Prostate gland (tissue), 2 donors: Measurements from ENCODE around the gene SREK1IP1. TPM values are rescaled to one million over a fixed set of nuclear protein-coding genes. Genes with fewer than 3 reads are reported as not detected.

ENCODE experiments used
- DNase-seq: peaks from one replicate; pipeline ENCODE4 v3.0.0-alpha.2; 2019; ENCODE audit warnings: low spot score
- H3K27ac ChIP-seq, 2 donors: fragments of 200-600 bp; sonication (generic); 2 replicates each; pipeline ENCODE4 v1.5.1; 2017 to 2019
- H3K27me3 ChIP-seq: fragments of 200-600 bp; sonication (generic); replicated peaks from 2 replicates; pipeline ENCODE4 v1.5.1; 2019; ENCODE audit not compliant: insufficient read depth
- H3K36me3 ChIP-seq, 2 donors: fragments of 200-600 bp; sonication (generic); 1 replicate in 1 of 2; 2 replicates in 1 of 2; pipeline versions ENCODE4 v1.5.1 to v1.8.1; 2017 to 2019
- H3K4me1 ChIP-seq: fragments of 200-600 bp; sonication (generic); replicated peaks from 2 replicates; pipeline ENCODE4 v1.5.1; 2019
- H3K4me3 ChIP-seq, 2 donors: fragments of 200-600 bp; sonication (generic); 2 replicates each; pipeline ENCODE4 v1.5.1; 2017 to 2019
- H3K9me3 ChIP-seq: fragments of 200-600 bp; sonication (generic); 2 replicates; pipeline ENCODE4 v1.5.1; 2017
- CTCF ChIP-seq, 4 experiments: fragments of 200-600 bp in 2 of 4; fragments of 450-650 bp in 2 of 4; sonication (generic) in 2 of 4; IDR thresholded peaks; 1 replicate in 3 of 4; 2 replicates in 1 of 4; pipeline ENCODE4 v1.5.1; 2016 to 2019; ENCODE audit warnings: antibody characterized with exemption in 4 of 4, mild to moderate bottlenecking in 2 of 4, moderate library complexity in 2 of 4
- POLR2A ChIP-seq: fragments of 450-650 bp; IDR thresholded peaks from one replicate; pipeline ENCODE4 v1.6.1; 2016; ENCODE audit warnings: antibody characterized with exemption, mild to moderate bottlenecking
- POLR2AphosphoS5 ChIP-seq: sonication (generic); formaldehyde crosslinking; IDR thresholded peaks from one replicate; pipeline ENCODE4 v1.6.1; 2017; ENCODE audit warnings: antibody characterized with exemption
- WGBS: methylation state at CpG from one replicate; pipeline ENCODE4 v1.1.5; 2018; 5-methylcytosine and 5-hydroxymethylcytosine counted together
- intact Hi-C: fragments of 100-400 bp; cut with DNase I; formaldehyde crosslinking; loops from one replicate; pipeline ENCODE4 v1.14.2; 2022
- total RNA-seq, 2 donors: library from RNA; depleted of rRNA; stranded (reverse); fragments of >200 nt; gene quantifications; one replicate each; pipeline ENCODE4 v1.1.0, GENCODE V29; 2016

The SREK1IP1 gene
- total RNA-seq, 2 donors from 2014 or later, result 16.0 to 19.5 TPM

GRCh38 chr5:64759960-64760660 is 8.4 kb downstream of the SREK1IP1 start:
- no peaks in the 10 kb centered on the region for H3K9me3 ChIP-seq
- WGBS, result 58% methylated on average over 4 of the region's 4 CpGs
- intact Hi-C loops, result loop anchor here (10.0 kb wide), 1 partner anchor 255 kb away; the partner anchor contains the start of gene RGS7BP

GRCh38 chr5:64758901-64759300 is 9.6 kb downstream of the SREK1IP1 start:
- no peak for DNase-seq
- intact Hi-C loops, result no loop called here
- Histone ChIP-seq H3K4me3 (no peak overlapping the region), H3K4me1 (no peaks in the 10 kb centered on the region), H3K36me3 (no peaks in the 10 kb centered on the region), H3K27me3 (no peaks in the 10 kb centered on the region), H3K9me3 (no peaks in the 10 kb centered on the region), H3K27ac (no peak overlapping the region)
- no peak for TF ChIP-seq CTCF (IDR thresholded peaks at IDR 0.05)
- no peak for TF ChIP-seq POLR2AphosphoS5
- TF ChIP-seq POLR2A, result no peak
- 88% methylated on average over 3 of the region's 3 CpGs for WGBS

More at GRCh38 chr5:64759960-64760660, 8.4 kb downstream of the SREK1IP1 start:
- no peak overlapping the region for H3K27ac ChIP-seq
- TF ChIP-seq CTCF (IDR thresholded peaks at IDR 0.05), result no peak
- no peak for TF ChIP-seq POLR2A
- TF ChIP-seq POLR2AphosphoS5, result no peak
- no peak for DNase-seq
- no peaks in the 10 kb centered on the region for H3K36me3 ChIP-seq
- H3K27me3 ChIP-seq, result no peaks in the 10 kb centered on the region
- no peak overlapping the region for H3K4me3 ChIP-seq
- no peaks in the 10 kb centered on the region for H3K4me1 ChIP-seq

GRCh38 chr5:64754066-64754465 is 14.4 kb downstream of the SREK1IP1 start:
- no peak overlapping the region for H3K4me3 ChIP-seq
- 92% methylated on average over 2 of the region's 2 CpGs for WGBS
- no peaks in the 10 kb centered on the region for H3K36me3 ChIP-seq
- intact Hi-C loops, result no loop called here
- DNase-seq, result no peak
- TF ChIP-seq POLR2AphosphoS5 (no peak), CTCF (IDR thresholded peaks at IDR 0.05) (no peak), POLR2A (no peak)
- no peaks in the 10 kb centered on the region for H3K27me3 ChIP-seq
- no peaks in the 10 kb centered on the region for H3K9me3 ChIP-seq
- H3K4me1 ChIP-seq, result no peaks in the 10 kb centered on the region
- no peak overlapping the region for H3K27ac ChIP-seq

DNA sequence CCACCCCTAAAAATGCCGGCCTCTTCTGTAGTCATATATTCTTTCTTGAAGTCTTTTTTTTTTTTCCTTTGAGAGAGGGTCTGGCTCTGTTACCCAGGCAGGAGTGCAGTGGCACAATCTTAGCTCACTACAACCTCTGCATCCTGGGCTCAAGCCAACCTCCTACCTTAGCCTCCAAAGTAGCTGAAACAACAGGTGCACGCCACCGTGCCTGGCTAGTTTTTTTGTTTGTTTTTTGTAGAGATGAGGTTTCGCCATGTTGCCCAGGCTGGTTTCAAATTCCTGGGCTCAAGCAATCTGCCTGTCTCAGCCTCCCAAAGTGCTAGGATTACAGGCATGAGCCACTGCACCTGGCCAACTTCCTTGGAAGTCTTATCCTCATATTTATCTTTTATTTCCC is 19.1 kb downstream of the SREK1IP1 start:
- WGBS, result 79% methylated on average over 4 of the region's 4 CpGs
- Histone ChIP-seq H3K4me1 (no peaks in the 10 kb centered on the region), H3K4me3 (no peak overlapping the region), H3K9me3 (no peaks in the 10 kb centered on the region), H3K36me3 (no peaks in the 10 kb centered on the region), H3K27ac (no peak overlapping the region), H3K27me3 (no peaks in the 10 kb centered on the region)
- no peak for DNase-seq
- intact Hi-C loops, result no loop called here
- TF ChIP-seq CTCF (IDR thresholded peaks at IDR 0.05) (no peak), POLR2AphosphoS5 (no peak), POLR2A (no peak)

DNA sequence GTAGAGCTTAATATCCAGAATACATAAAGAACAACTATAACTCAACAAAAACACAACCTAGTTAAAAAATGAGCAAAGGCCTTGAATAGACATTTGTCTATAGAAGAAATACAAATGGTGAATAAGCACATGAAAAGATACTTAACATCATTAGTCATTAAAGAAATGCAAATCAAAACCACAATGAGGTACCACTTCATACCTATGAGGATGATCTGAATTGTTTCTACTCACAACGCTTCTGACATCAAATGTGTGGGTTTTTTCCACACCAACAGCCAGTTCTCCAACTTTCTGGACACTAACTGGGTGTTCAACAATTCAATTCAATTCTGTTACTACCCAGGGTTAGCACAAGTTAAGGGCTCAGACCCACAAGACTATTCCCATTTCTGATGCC is 22.0 kb downstream of the SREK1IP1 start:
- intact Hi-C loops, result no loop called here
- 97% methylated on average over 1 of the region's 1 CpG for WGBS
- no peaks in the 10 kb centered on the region for H3K9me3 ChIP-seq
- no peaks in the 10 kb centered on the region for H3K4me1 ChIP-seq
- no peak overlapping the region for H3K27ac ChIP-seq
- DNase-seq, result no peak
- H3K4me3 ChIP-seq, result no peak overlapping the region
- TF ChIP-seq POLR2AphosphoS5 (no peak), CTCF (IDR thresholded peaks at IDR 0.05) (no peak), POLR2A (no peak)
- H3K36me3 ChIP-seq, result no peaks in the 10 kb centered on the region
- H3K27me3 ChIP-seq, result no peaks in the 10 kb centered on the region
